Prostate gland (tissue), 2 donors: ENCODE results near the gene TMEM178A.

Experiments used
- CTCF ChIP-seq, 4 experiments: fragments of 200-600 bp in 2 of 4; fragments of 450-650 bp in 2 of 4; sonication (generic) in 2 of 4; IDR thresholded peaks; 1 replicate in 3 of 4; 2 replicates in 1 of 4; pipeline ENCODE4 v1.5.1; 2016 to 2019; ENCODE audit warnings: antibody characterized with exemption in 4 of 4, mild to moderate bottlenecking in 2 of 4, moderate library complexity in 2 of 4
- POLR2A ChIP-seq: fragments of 450-650 bp; IDR thresholded peaks from one replicate; pipeline ENCODE4 v1.6.1; 2016; ENCODE audit warnings: antibody characterized with exemption, mild to moderate bottlenecking
- POLR2AphosphoS5 ChIP-seq: sonication (generic); formaldehyde crosslinking; IDR thresholded peaks from one replicate; pipeline ENCODE4 v1.6.1; 2017; ENCODE audit warnings: antibody characterized with exemption

GRCh38 chr2:39622860-39623259, 42.9 kb upstream of the TMEM178A start:
- TF ChIP-seq CTCF (IDR thresholded peaks at IDR 0.05) = no peak
- TF ChIP-seq POLR2A = no peak
- TF ChIP-seq POLR2AphosphoS5 = no peak
